Esophagus mucosa (tissue), 1 donor: ENCODE data around the gene CFH. TPM values are rescaled to one million over a fixed set of nuclear protein-coding genes. Genes with fewer than 3 reads are reported as not detected.
"Not testable (repeated sequence)": the region's sequence is repeated elsewhere in the genome, so short reads cannot be mapped to it uniquely, and the experiment has no call there.

Experiments
- ATAC-seq: fragments of 200-7000 bp; cut with Tn5 transposase; one replicate; pipeline ENCODE4 v1.9.1; 2020
- total RNA-seq: library from RNA; stranded (reverse); gene quantifications from one replicate; pipeline ENCODE4 v1.2.4, GENCODE V29; 2023
- donor health status: DM: yes; HTN: yes; CAD: no.

CFH gene
- total RNA-seq, 1 donor from 2014 or later, result 33.9 TPM

DNA sequence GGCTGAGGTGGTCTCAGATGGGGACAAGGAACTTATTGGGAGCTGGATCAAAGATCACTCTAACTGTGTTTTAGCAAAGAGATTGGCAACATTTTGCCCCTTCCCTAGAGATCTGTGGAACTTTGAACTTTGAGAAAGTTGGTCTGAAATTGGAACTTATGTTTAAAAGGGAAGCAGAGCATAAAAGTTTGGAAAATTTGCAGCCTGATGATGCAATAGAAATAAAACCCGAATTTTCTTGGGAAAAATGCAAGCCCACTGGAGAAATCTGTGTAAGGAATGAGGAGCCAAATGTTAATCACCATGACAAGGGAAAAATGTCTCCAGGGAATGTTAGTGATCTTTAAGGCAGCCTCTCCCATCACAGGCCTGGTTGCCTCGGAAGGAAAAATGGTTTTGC is 17.2 kb downstream of the CFH start:
- ATAC-seq, result no peak

DNA sequence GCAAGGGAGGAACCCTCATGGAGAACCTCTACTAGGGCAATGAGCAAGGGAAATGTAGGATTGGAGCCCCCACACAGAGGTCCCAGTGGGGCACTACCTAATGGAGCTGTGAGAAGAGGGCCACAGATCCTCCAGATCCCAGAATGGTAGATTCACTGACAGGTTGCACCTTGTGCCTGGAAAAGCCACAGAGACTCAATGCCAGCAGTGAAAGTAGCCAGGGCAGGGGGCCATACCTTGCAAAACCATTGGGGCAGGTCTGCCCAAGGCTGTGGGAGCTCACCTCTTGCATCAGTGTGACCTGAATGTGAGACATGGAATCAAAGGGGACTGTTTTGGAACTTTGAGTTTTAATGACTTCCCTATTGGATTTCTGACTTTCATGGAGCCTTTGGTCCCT is 17.9 kb downstream of the CFH start:
- no peak for ATAC-seq

DNA sequence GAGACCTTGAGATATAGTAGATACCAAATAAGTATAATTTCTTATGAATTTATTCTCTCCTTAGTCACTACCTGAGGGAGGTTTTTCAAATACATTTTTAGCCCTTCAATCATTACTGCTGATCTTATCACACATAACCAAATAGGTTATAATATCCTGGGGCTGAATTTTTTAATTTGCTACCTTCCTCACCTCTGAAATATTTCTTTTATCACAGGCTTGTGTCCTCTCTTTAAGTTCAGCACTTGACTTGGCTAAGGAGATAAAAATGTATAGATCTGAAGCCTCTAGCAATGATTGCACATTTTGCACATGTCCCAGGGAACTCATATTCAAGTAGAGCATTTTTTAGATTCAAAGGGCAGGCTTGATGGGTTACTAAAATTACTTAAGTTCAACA is 23.1 kb downstream of the CFH start:
- ATAC-seq, result no peak

DNA sequence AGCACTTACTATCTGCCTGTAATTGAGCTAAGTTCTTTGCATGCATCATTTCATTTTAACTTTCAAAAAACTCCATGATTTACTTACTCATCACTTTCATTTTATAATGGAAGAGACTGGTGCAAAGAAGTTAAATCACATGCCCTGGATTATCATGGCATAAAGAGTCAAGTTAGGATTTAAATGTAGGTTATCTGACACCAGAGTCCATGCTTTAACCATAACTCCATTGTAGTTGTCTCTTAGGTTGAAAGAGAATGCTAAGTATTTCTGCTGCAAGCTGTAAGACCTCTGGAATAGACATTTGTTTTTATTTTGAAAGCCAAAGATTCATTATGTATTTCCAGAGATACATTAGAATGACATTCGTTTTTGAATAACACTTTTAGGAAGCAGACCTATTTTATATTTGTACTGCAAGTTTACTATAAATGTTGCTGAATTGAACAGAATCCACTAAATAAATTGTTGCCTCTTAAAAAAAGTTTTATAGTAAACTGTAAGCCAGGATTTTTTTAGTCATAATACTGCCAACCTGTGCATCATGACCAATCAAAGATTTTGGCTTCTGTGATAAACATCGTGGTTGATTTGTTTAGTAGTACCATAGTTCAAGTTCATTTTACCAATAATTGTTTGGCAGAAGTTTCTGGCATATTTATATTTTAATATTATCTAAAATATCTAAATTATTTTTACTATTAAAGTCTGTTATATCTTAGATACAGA is 26.1 kb downstream of the CFH start:
- ATAC-seq, result no peak

DNA sequence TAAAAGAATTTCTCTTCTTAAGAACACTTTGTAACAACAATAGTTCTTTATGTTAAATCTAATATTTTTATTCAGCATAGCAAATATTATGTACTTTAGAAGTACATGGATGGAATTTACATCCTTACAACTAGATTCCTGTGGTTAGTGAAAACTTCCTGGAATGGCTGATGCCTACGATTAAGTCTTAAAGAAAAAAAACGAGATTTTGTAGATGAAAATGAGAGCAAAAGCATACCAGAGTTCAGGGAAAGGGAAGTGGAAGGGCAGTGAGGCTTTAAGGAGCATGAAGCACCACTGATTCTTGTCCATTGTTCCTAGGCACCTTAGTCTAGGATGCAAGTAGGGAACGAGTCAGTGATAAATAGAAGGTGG is 26.7 kb downstream of the CFH start:
- ATAC-seq, result no peak

DNA sequence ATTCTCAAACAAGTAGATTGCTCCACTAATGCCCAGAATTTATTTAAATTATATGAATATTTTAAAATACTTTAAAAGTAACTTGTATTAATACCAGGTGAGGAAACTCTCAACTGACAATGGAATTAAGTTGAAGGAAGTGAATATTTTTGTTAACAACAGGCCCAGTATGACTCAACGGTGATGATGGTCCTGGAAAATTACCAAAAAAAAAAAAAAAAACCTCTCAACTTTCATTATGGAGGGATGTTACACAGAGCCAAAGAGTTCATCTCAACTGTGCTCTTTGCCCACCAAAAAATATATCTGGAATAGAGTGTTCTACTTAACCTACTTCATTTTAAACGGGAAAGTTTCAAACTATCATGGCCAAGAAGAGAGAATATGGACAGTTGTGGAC is 28.3 kb downstream of the CFH start:
- no peak for ATAC-seq

DNA sequence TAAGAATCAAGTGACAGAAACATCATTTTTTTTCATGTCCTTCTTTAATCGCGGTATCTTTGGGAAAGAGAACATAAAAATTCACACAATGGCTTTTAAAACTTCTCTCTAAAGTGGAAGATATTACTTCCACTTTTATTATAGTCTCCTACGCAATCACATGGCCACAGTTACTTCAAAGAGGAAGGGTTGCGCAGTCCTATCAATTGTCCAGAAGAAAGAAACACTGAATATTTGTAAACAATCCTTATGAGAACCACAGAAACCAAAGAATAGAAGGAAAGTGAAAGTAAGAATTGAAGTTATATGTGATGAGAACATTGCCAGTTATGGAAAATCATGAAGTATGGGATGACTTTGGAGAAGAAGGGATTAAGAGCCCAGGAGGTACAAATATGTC is 32.6 kb downstream of the CFH start:
- no peak for ATAC-seq

DNA sequence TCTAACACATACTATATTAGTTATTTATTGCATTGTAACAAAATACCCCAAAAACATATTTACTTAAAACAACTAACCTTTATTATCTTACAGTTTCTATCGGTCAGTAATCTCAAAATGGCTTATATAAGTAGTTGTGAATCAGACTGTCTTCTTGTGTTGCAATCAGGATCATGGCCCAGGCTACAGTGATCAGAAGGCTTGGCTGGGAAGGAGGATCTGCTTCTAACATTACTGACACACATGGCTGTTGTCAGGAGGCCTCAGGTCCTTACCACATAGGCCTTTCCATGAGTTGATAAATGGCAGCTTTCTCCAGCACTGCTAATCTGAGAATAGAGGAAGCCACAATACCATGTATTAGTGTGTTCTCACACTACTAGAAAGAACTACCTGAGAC is 33.7 kb downstream of the CFH start:
- no peak for ATAC-seq

DNA sequence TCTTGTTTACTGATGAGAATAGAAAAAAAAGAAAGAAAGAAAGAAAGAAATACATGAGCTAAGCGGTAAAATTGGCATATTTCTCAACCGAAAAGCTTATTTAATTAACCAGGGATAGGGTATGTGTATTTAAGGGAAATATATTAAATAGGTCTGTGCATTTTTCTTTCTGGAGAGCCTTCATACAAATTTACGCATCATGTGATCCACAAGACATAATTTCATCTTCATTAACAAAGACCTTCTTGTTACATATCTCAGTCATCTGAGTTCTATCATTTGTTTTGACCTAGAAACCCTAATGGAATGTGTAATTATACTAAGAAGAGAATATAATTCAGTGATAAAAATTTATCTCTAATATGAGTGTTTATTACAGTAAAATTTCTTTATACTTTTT is 37.2 kb downstream of the CFH start:
- ATAC-seq, result no peak

DNA sequence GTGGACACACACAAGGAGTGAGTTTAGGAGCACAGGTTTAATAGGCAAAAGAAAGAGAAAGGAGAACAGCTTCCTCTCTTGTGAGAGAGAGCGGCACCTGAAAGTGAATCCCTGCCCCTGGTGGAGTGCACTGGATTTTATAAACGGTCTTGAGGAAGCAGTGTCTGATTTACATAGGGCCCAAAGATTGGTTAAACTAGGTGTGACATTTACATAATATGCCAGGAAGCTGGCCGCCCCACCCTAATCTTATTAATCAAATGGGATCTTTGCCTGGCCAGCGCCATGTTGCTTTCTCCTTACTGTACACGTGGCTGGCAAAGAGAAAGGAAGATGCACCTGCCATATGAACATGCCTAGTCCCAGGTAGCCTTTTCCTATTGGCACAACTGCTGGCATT is 38.7 kb downstream of the CFH start:
- ATAC-seq, result no peak

DNA sequence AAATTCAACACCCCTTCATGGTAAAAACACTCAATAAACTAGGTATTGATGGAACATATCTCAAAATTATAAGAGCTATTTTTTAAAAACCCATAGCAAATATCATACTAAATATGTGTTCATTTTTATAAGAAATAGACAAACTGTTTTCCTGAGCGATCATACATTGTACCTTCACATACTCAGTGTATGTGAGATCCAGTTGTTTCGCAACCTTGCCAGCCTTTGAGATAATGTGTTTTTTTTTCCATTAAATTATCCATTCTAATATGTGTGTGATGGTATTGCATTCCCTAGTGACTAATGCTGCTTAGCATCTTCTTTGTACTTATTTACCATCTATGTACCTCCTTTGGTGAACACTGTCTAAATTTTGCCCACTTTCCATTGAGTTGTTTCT is 47.1 kb downstream of the CFH start:
- ATAC-seq, result no peak

DNA sequence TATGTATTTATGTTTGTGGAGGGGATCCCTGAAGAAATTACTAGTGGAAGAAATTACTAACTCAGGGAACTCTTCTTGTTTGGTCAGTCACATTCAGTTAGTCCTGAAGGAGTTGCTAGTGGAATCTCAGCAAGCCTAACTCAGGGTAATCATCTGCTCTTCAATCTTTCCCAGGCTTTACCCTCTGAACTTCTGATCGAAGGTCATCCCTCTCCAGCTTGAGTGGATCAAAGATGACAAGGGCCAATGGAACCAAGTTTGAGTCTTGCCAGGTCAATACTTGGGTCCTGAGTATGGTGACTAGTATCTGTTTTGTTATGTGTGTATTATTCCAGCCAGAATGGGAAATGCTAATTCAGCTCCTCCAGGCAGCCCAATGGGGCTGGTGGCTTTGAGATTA is 49.3 kb downstream of the CFH start:
- ATAC-seq, result no peak

DNA sequence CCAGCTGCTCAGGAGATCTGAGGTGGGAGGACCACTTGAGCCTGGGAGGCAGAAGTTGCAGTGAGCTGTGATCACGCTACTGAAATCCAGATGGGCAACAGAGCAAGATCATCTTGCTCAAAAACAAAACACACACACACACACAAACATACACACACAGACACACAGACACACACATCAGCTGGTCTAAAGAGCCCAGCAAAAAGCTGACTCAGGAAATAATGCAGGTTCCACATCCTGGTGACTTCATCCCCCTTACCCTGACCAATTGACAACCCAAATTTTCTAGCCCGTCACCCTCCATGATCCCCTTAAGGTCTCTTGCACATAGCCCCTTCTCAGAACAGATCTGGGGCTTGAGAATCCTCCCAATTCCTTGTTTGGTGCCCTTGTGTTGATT is 58.0 kb downstream of the CFH start:
- not testable (repeated sequence) for ATAC-seq

DNA sequence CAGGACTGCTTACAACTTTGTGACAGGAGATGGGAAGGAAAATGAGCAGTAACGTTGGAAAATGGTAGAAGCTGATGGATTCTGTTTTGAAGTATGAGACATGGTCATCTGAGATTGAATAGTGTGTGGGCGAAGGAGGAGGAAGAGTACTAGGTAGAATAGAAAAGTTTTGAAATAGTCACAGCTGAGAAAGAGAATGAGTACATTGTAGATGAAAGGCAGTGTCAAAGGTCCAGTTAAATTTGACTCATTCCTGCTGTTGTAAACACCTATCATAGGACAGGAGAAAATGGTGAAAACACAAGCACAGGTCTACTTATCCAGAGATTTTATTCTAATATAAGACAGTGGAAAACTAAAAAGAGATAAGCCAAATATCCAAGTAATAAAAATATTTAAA is 66.0 kb downstream of the CFH start:
- ATAC-seq, result no peak

DNA sequence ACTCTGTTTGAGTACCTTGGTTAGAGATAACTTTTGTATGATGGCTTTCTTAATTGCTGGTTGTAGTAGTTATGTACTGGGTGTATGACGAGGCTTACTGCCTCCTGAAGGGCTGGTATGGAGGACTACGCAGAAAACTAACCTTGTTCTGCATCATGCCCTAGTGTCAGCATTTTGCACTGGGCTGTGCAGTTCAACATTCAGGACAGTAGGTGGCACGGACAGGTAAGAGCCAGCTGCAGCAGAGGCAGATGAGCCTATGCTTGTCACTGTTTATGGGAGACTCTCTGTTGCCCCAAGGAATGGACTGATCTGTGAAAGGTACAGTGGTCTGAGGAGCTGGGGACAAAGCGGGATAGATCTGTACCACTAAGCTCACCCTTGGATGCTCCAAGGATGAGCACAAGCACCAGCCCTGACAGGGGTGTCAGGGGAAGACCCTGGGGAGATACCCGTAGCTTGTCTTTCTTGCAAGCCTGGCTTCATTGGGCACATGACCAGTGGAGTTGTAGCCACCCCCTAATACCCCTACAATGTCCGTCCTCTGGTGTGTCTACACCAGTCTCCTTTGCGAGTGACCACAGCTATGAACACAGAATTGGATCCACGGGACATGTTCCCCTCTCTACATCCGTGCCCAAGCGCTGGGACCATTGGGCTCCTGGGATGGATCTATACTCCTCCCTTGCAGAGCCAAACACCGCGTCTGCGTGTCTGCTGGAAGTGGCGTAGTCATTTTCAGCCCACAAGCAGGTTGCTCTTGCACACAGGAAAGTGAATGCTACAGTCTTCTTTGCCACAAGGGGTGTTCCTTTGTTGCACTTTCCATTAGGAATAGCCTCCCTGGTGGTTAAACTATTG is 71.7 kb downstream of the CFH start:
- peak; percentile 82 for ATAC-seq

DNA sequence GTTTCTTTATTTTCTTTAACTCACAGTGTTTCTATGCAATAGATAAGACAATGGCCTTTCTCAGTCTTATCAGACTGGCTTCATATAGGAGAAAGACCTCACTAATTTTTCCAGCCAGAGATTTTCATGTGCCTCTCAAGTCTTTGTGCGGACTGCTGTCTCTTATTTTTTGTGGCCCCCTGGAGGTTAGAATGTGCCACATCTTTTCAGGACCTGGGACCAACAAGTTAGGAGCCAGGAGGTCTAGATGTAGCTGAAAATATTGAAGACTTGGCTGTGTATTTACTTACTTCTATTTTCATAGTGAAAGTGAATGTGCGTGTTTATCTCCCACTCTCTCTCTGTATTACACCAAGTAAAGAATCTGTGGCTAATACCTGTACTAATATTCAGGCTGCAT is 80.7 kb downstream of the CFH start:
- ATAC-seq, result no peak

DNA sequence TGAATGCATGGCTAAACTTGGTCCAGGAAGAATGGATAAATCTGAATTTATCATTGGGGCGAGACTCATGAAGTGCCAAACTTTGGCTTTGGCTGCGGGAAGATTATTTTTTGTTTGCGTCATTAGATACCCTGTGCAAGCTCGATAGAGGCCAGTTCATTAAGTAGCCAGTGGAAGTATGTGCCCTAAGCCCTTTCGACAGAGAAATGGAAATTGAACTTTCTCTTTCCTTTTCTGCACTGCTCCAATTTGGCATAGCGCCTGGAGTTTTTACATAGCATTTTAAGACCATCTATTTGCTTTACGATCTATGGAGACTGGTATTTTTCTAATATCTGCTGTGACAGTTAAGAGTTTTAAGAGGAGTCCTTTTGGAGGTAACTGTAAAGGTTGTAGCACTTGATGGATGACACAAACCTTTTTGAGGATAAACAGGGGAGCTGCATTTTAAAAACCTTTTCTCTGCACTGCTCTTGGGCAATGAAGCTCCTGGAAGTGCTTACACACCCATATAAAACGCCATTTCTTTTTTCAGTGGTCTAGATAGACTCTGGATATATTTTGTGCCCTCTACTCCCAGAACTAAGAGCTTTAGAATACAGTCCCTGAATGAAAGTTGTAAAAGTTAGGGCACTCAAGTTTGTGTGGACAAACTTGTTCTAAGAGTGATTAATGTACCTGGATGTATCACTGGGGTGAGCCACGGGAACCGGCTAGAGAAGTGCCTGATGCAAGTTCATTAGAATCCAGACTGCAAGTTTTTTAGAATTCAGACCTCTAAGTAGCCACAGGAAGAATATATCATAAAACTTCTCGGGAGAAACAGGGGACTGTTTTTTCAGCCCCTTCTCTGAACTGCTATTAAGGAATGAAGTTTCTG is 81.5 kb downstream of the CFH start:
- peak; percentile 63 for ATAC-seq

DNA sequence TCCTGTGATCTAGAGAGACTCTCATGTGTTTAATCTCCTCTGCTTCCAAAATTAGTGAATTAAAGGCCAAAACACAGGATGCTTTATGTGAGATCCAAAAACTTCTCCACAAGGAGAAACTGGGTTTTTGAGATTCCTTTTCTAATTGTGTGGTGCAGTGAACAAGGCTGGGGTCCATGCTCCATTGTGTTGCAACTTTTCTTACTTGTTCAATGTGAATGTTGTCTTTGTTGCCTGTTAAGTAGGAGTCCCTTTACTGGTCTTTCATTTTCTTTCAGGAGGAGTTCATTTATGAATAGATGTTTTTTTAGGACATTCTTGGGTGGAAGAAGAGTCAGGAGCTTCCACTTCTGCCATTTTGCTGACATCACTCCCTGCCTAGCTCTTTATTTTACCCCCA is 82.2 kb downstream of the CFH start:
- ATAC-seq, result no peak

DNA sequence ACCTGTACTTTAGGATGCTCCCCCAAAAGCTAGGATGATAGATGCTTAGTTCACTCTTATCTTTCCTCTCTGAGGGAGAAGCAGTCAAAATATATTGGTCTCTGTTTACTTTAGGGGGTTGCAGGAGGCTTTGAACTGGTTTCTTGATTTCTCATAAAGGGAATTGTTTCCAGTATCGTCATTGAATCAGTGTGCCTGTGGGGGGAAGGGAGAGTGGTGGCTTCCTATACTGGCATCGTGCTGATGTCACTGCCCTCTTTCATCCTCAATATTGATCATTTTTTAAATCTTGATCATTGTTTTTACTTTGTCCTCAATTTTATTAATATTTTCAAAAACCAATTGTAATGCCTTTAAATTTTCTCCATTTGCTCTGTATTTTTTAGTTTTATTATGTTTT is 82.6 kb downstream of the CFH start:
- ATAC-seq, result no peak

DNA sequence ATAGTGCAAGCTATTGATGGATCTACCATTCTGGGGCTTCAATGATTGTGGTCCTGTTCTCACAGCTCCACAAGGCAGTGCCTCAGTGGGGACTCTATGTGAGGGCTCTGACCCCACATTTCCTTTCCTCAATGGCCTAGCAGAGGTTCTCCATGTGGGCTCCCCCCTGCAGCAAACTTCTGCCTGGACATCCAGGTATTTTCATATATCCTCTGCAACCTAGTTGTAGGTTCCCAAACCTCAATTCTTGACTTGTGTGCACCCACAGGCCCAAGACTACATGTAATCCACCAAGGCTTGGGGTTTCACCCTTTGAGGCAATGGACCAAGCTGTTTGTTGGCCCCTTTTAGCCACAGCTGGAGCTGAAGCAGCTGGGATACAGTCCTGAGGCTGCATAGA is 86.9 kb downstream of the CFH start:
- no peak for ATAC-seq

DNA sequence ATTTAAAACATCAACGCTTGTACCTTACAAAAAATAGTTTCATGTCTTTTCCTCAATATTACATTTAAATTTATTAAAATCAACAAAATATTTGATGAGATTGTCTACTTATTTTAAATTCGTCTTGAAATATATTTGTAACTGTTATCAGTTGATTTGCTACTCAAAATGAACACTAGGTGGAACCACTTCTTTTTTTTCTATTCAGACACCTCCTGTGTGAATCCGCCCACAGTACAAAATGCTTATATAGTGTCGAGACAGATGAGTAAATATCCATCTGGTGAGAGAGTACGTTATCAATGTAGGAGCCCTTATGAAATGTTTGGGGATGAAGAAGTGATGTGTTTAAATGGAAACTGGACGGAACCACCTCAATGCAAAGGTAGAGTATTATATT is 91.4 kb downstream of the CFH start:
- ATAC-seq, result peak; percentile 43

DNA sequence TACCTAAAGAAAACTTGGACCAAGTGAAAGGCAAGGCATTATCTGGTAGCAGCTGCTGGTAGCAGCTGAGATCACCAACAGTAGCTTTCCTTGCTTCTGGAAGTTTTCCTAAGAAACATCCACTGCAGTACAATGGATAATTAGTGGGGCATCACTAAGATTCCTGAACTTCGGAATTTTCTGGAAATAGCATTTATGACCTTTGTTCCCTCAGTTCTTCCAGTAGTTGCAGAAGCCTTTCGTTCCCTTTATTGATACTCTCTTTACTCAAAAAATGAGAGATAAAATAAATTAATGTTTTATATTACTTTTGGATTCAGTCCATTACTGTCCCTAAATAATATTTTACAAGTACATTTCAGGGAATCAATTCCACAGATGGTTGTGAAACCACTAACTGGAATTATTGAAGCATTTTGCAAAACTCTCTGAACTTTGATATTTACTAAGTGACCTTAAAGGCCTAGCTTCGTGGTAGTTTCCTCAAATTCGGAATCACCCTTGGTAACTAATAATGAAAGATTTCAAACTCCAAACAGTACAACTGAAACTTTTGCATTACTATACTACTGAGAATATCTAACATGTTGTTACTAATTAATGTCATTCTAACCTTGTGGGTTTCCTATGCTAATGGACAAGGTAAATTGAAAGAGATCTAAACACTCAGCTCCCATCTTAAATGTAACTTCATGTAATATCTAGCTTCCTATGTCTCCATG is 113.3 kb downstream of the CFH start:
- not testable (repeated sequence) for ATAC-seq

DNA sequence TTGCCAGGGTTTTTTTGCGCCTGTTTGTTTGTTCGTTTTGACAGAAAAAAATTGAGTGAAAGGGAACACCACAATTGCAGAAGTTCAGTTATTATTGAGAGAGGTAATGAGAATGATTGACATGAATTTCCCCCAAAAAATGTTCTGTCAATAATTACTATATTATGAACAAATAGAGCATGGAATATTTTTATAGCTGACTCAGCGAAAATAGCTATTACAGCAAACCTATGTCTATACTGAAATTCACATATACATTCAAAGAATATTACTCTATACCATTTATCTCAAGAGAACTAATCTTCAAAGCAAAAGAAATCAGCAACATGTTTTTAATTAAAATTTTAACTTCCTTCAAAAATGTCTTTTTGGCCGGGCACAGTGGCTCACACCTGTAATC is 118.0 kb downstream of the CFH start:
- ATAC-seq, result not testable (repeated sequence)
